Stomach (tissue), 9 donors: ENCODE measurements around the gene TSPAN17. TPM values are rescaled to one million over a fixed set of nuclear protein-coding genes. Genes with fewer than 3 reads are reported as not detected.

Experiments used
- DNase-seq, 2 donors: peaks; one replicate each; pipeline versions ENCODE4 v3.0.0 to v3.0.0-alpha.2; 2013 to 2019
- H3K27ac ChIP-seq, 5 donors: fragments of 200-600 bp in 4 of 5; sonication (generic) in 4 of 5; one replicate each; pipeline ENCODE4 v1.5.1; 2013 to 2019; ENCODE audit warnings: mild to moderate bottlenecking in 1 of 5, moderate library complexity in 1 of 5
- H3K27me3 ChIP-seq, 3 donors: fragments of 200-600 bp; sonication (generic); one replicate each; pipeline ENCODE4 v1.5.1; 2017 to 2019; ENCODE audit warnings: mixed run types in 1 of 3
- H3K36me3 ChIP-seq, 4 donors: fragments of 200-600 bp; sonication (generic); 1 replicate in 3 of 4; 2 replicates in 1 of 4; pipeline ENCODE4 v1.5.1; 2016 to 2019
- H3K4me1 ChIP-seq, 4 donors: fragments of 200-600 bp; sonication (generic); one replicate each; pipeline ENCODE4 v1.5.1; 2016 to 2019
- H3K4me3 ChIP-seq, 4 donors: fragments of 200-600 bp; sonication (generic) in 3 of 4; one replicate each; pipeline ENCODE4 v1.5.1; 2016 to 2019; ENCODE audit warnings: mild to moderate bottlenecking in 1 of 4
- H3K9me3 ChIP-seq, 4 donors: fragments of 200-600 bp; sonication (generic); one replicate each; pipeline ENCODE4 v1.5.1; 2016 to 2019
- CTCF ChIP-seq, 7 experiments: fragments of 450-650 bp in 4 of 7; fragments of 200-600 bp in 3 of 7; sonication (generic) in 3 of 7; IDR thresholded peaks; one replicate each; pipeline ENCODE4 v1.5.1; 2016 to 2019; ENCODE audit warnings: antibody characterized with exemption in 7 of 7, control low read depth in 2 of 7, mild to moderate bottlenecking in 1 of 7
- EP300 ChIP-seq: sonication (generic); formaldehyde crosslinking; IDR thresholded peaks from one replicate; pipeline ENCODE4 v1.6.1; 2017; ENCODE audit warnings: antibody characterized with exemption
- POLR2A ChIP-seq, 4 donors: fragments of 450-650 bp; IDR thresholded peaks; one replicate each; pipeline ENCODE4 v1.6.1; 2016; ENCODE audit warnings: antibody characterized with exemption in 4 of 4, control low read depth in 2 of 4, mild to moderate bottlenecking in 1 of 4, moderate library complexity in 1 of 4
- POLR2AphosphoS5 ChIP-seq, 3 donors: sonication (generic); formaldehyde crosslinking; IDR thresholded peaks; one replicate each; pipeline ENCODE4 v1.6.1; 2016; ENCODE audit warnings: antibody characterized with exemption in 3 of 3
- WGBS, 5 donors: extraction: QIAGEN DNeasy Blood & Tissue Kit in 3 of 5; methylation state at CpG; one replicate each; pipeline versions ENCODE4 v1.1.5 to v1.1.7; 2013 to 2018; 5-methylcytosine and 5-hydroxymethylcytosine counted together
- intact Hi-C: fragments of 100-400 bp; cut with DNase I; formaldehyde crosslinking; loops from one replicate; pipeline ENCODE4 v1.15.1; 2023; ENCODE audit warnings: low total_unique reads
- polyA plus RNA-seq, 3 donors: library from polyadenylated mRNA; stranded (reverse); fragments of 200-250 nt; gene quantifications; one replicate each; pipeline ENCODE4 v1.2.3, GENCODE V29; 2013
- total RNA-seq, 5 donors: library from RNA; depleted of rRNA; stranded (reverse); fragments of >200 nt; gene quantifications; one replicate each; pipeline versions ENCODE4 v1.1.0 to v1.2.3, GENCODE V29; 2014 to 2016
- donor health status: healthy with polysubstance abuse.
- donor health status: Bipolar disorder and iron deficiency.
- donor health status: healthy.

The TSPAN17 gene
- total and polyA plus RNA-seq, 8 donors = 2.3 to 79.9 (median 21.7) TPM

DNA sequence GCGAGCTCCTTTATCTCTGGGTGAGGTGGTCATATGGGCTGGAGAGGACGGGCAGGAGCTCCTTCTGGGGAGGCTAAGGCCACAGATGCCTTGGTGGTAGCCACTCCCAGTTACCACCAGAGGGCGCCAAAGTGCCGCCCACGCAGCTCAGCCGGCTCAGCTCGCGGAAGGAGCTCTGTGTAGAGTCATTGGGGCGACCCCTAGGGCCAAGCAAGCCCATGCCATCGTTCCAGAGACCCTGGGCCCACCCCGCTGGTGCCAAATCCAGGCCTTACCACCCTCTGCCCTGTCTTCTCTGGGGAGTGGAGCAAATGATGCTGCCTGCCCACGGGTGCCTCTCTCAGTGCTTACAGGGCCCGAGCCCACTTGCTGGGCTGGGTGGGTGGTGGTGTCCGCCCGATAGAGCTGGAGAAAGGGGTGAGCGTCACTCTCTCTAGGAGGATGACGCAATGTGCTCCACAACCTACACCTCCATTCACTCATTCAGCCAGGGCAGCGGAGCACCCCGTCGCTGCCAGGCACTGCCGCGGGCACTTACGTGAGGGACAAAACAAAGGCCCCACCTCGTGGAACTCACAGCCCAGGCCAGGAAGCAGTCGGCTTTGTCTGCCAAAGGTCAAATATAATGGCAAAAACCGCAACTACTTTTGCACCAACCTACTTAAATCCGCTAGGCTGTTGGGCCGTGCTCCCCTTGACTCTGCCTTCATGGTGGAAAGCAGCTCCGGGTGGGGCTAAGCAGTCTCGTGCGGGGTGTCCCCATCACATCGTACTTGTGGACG lies 13.8 kb downstream of the TSPAN17 start:
- intact Hi-C loops = no loop called here
- peak; percentile 76 to 93 for DNase-seq
- H3K4me3 ChIP-seq = no peak overlapping the region
- peaks cover 0 to 19% (median 18%) of the 10 kb centered on the region in 4 donors for H3K36me3 ChIP-seq
- H3K27me3 ChIP-seq = peaks cover 0 to 49% (median 17%) of the 10 kb centered on the region in 3 donors
- peaks cover 9 to 31% (median 26%) of the 10 kb centered on the region in 4 donors for H3K4me1 ChIP-seq
- peak in 5 of 7 experiments; percentile 77 to 98 (median 94) for TF ChIP-seq CTCF (IDR thresholded peaks at IDR 0.05)
- no peak for TF ChIP-seq EP300
- TF ChIP-seq POLR2AphosphoS5 (IDR thresholded peaks at IDR 0.05) = no peak
- no peak for TF ChIP-seq POLR2A (IDR thresholded peaks at IDR 0.05)
- WGBS, 5 donors = 50 to 73% (median 53%) methylated on average over 17 to 33 of the region's 33 CpGs
- no peak overlapping the region for H3K27ac ChIP-seq
- H3K9me3 ChIP-seq = no peaks in the 10 kb centered on the region

GRCh38 chr5:176661676-176662075 lies 14.4 kb downstream of the TSPAN17 start:
- Histone ChIP-seq H3K27ac (no peak overlapping the region), H3K4me1 (peaks cover 9 to 31% (median 26%) of the 10 kb centered on the region in 4 donors), H3K27me3 (peaks cover 0 to 50% (median 17%) of the 10 kb centered on the region in 3 donors), H3K9me3 (no peaks in the 10 kb centered on the region), H3K36me3 (peaks cover 0 to 13% (median 12%) of the 10 kb centered on the region in 4 donors), H3K4me3 (no peak overlapping the region)
- intact Hi-C loops = no loop called here
- no peak for TF ChIP-seq POLR2AphosphoS5 (IDR thresholded peaks at IDR 0.05)
- TF ChIP-seq POLR2A (IDR thresholded peaks at IDR 0.05) = no peak
- no peak for TF ChIP-seq EP300
- TF ChIP-seq CTCF (IDR thresholded peaks at IDR 0.05) = no peak
- WGBS, 5 donors = 76 to 83% (median 80%) methylated on average over 10 of the region's 10 CpGs
- no peak for DNase-seq

- intact Hi-C loops = no loop called here
- H3K9me3 ChIP-seq = no peaks in the 10 kb centered on the region
- peaks cover 0 to 3% (median 2%) of the 10 kb centered on the region in 4 donors for H3K36me3 ChIP-seq
- no peak overlapping the region for H3K4me3 ChIP-seq
- no peak overlapping the region for H3K27ac ChIP-seq
- peaks cover 9 to 31% (median 26%) of the 10 kb centered on the region in 4 donors for H3K4me1 ChIP-seq
- peaks cover 0 to 53% (median 17%) of the 10 kb centered on the region in 3 donors for H3K27me3 ChIP-seq
- 82 to 89% (median 83%) methylated on average over 13 to 21 of the region's 21 CpGs for WGBS, 5 donors
- TF ChIP-seq POLR2AphosphoS5 (IDR thresholded peaks at IDR 0.05) (no peak), EP300 (no peak), CTCF (IDR thresholded peaks at IDR 0.05) (no peak), POLR2A (IDR thresholded peaks at IDR 0.05) (no peak)
- DNase-seq = no peak
Measured at GRCh38 chr5:176662371-176663333, 15.4 kb downstream of the TSPAN17 start.

GRCh38 chr5:176663566-176663965 lies 16.3 kb downstream of the TSPAN17 start:
- intact Hi-C loops = no loop called here
- H3K27ac ChIP-seq = no peak overlapping the region
- peaks cover 0 to 62% (median 17%) of the 10 kb centered on the region in 3 donors for H3K27me3 ChIP-seq
- 79 to 87% (median 83%) methylated on average over 10 of the region's 10 CpGs for WGBS, 5 donors
- DNase-seq = no peak
- TF ChIP-seq CTCF (IDR thresholded peaks at IDR 0.05) (no peak), POLR2A (IDR thresholded peaks at IDR 0.05) (no peak), EP300 (no peak), POLR2AphosphoS5 (IDR thresholded peaks at IDR 0.05) (no peak)
- peaks cover 6 to 22% (median 17%) of the 10 kb centered on the region in 4 donors for H3K4me1 ChIP-seq
- H3K4me3 ChIP-seq = no peak overlapping the region
- no peaks in the 10 kb centered on the region for H3K9me3 ChIP-seq
- H3K36me3 ChIP-seq = no peaks in the 10 kb centered on the region
